Sigmoid colon (tissue), 7 donors: ENCODE results near the gene PLA2G10. TPM values are rescaled to one million over a fixed set of nuclear protein-coding genes. Genes with fewer than 3 reads are reported as not detected.

Experiments
- DNase-seq: peaks from one replicate; pipeline ENCODE4 v3.0.0-alpha.2; 2019
- H3K27ac ChIP-seq, 4 donors: fragments of 200-600 bp; sonication (generic); one replicate each; pipeline ENCODE4 v1.5.1; 2016 to 2019; ENCODE audit warnings: mild to moderate bottlenecking in 1 of 4
- H3K27me3 ChIP-seq, 3 donors: fragments of 200-600 bp; sonication (generic); one replicate each; pipeline ENCODE4 v1.5.1; 2019; ENCODE audit warnings: mild to moderate bottlenecking in 1 of 3
- H3K36me3 ChIP-seq, 4 donors: fragments of 200-600 bp; sonication (generic); one replicate each; pipeline ENCODE4 v1.5.1; 2016 to 2019
- H3K4me1 ChIP-seq, 4 donors: fragments of 200-600 bp; sonication (generic); one replicate each; pipeline ENCODE4 v1.5.1; 2017 to 2019
- H3K4me3 ChIP-seq, 4 donors: fragments of 200-600 bp; sonication (generic); one replicate each; pipeline ENCODE4 v1.5.1; 2017 to 2019; ENCODE audit warnings: mild to moderate bottlenecking in 2 of 4, moderate library complexity in 1 of 4
- H3K9me3 ChIP-seq, 4 donors: fragments of 200-600 bp in 3 of 4; sonication (generic) in 3 of 4; one replicate each; pipeline versions ENCODE4 v1.5.1 to v1.6.1; 2013 to 2019
- CTCF ChIP-seq, 4 experiments: fragments of 450-650 bp in 3 of 4; fragments of 200-600 bp in 1 of 4; IDR thresholded peaks; one replicate each; pipeline ENCODE4 v1.5.1; 2016 to 2019; ENCODE audit warnings: antibody characterized with exemption in 4 of 4, mild to moderate bottlenecking in 3 of 4, moderate library complexity in 2 of 4
- EP300 ChIP-seq, 4 donors: sonication (generic); formaldehyde crosslinking; IDR thresholded peaks; one replicate each; pipeline ENCODE4 v1.6.1; 2017; ENCODE audit warnings: antibody characterized with exemption in 4 of 4
- POLR2A ChIP-seq, 2 donors: fragments of 450-650 bp; IDR thresholded peaks; one replicate each; pipeline ENCODE4 v1.6.1; 2016; ENCODE audit warnings: antibody characterized with exemption in 2 of 2, mild to moderate bottlenecking in 2 of 2, moderate library complexity in 2 of 2
- POLR2AphosphoS5 ChIP-seq, 4 donors: sonication (generic); formaldehyde crosslinking; IDR thresholded peaks; one replicate each; pipeline ENCODE4 v1.6.1; 2017; ENCODE audit warnings: antibody characterized with exemption in 4 of 4
- WGBS, 2 donors: extraction: QIAGEN DNeasy Blood & Tissue Kit; methylation state at CpG; one replicate each; pipeline ENCODE4 v1.1.7; 2013; 5-methylcytosine and 5-hydroxymethylcytosine counted together
- intact Hi-C: fragments of 100-400 bp; cut with DNase I; formaldehyde crosslinking; loops from one replicate; pipeline ENCODE4 v1.15.1; 2023
- polyA plus RNA-seq, 3 donors: library from polyadenylated mRNA; stranded (reverse); fragments of 200-250 nt; gene quantifications; one replicate each; pipeline ENCODE4 v1.2.3, GENCODE V29; 2013
- total RNA-seq, 4 donors: library from RNA; depleted of rRNA; stranded (reverse); fragments of >200 nt; gene quantifications; one replicate each; pipeline ENCODE4 v1.1.0, GENCODE V29; 2016
- donor health status: healthy with polysubstance abuse.
- donor health status: Bipolar disorder and iron deficiency.
- donor health status: healthy.

The PLA2G10 gene
- total and polyA plus RNA-seq, 7 donors, result 22.7 to 29.4 (median 27.5) TPM; not detected in 4

- intact Hi-C loops, result no loop called here
- H3K4me3 ChIP-seq, result no peak overlapping the region
- 52 to 84% methylated on average over 16 of the region's 16 CpGs for WGBS, 2 donors
Measured at GRCh38 chr16:14667347-14668266, 26.5 kb downstream of the PLA2G10 start.

GRCh38 chr16:14658063-14658462 is 36.0 kb downstream of the PLA2G10 start:
- no peaks in the 10 kb centered on the region for H3K27me3 ChIP-seq
- H3K36me3 ChIP-seq, result peaks cover 24 to 94% (median 47%) of the 10 kb centered on the region in 4 donors
- DNase-seq, result no peak
- no peak overlapping the region for H3K4me3 ChIP-seq
- no peak for TF ChIP-seq POLR2A (IDR thresholded peaks at IDR 0.05)
- TF ChIP-seq EP300 (IDR thresholded peaks at IDR 0.05), result no peak
- no peak for TF ChIP-seq CTCF (IDR thresholded peaks at IDR 0.05)
- TF ChIP-seq POLR2AphosphoS5 (IDR thresholded peaks at IDR 0.05), result no peak
- WGBS, 2 donors, result 16 to 61% methylated on average over 2 of the region's 2 CpGs
- intact Hi-C loops, result no loop called here
- no peak overlapping the region for H3K27ac ChIP-seq
- no peaks in the 10 kb centered on the region for H3K9me3 ChIP-seq
- H3K4me1 ChIP-seq, result no peaks in the 10 kb centered on the region

More at GRCh38 chr16:14667347-14668266, 26.5 kb downstream of the PLA2G10 start:
- DNase-seq, result no peak
- Histone ChIP-seq H3K27me3 (no peaks in the 10 kb centered on the region), H3K4me1 (no peaks in the 10 kb centered on the region), H3K27ac (no peak overlapping the region), H3K9me3 (no peaks in the 10 kb centered on the region), H3K36me3 (peaks cover 22 to 68% (median 47%) of the 10 kb centered on the region in 4 donors)
- TF ChIP-seq POLR2A (IDR thresholded peaks at IDR 0.05), result no peak
- no peak for TF ChIP-seq POLR2AphosphoS5 (IDR thresholded peaks at IDR 0.05)
- TF ChIP-seq EP300 (IDR thresholded peaks at IDR 0.05), result no peak
- TF ChIP-seq CTCF (IDR thresholded peaks at IDR 0.05), result no peak

- Histone ChIP-seq H3K27ac (no peak overlapping the region), H3K36me3 (peaks cover 13 to 94% (median 47%) of the 10 kb centered on the region in 4 donors), H3K9me3 (no peaks in the 10 kb centered on the region), H3K4me1 (no peaks in the 10 kb centered on the region), H3K27me3 (no peaks in the 10 kb centered on the region), H3K4me3 (no peak overlapping the region)
- no peak for TF ChIP-seq POLR2A (IDR thresholded peaks at IDR 0.05)
- no peak for TF ChIP-seq CTCF (IDR thresholded peaks at IDR 0.05)
- no peak for TF ChIP-seq EP300 (IDR thresholded peaks at IDR 0.05)
- TF ChIP-seq POLR2AphosphoS5 (IDR thresholded peaks at IDR 0.05), result no peak
- intact Hi-C loops, result no loop called here
- DNase-seq, result no peak
- 96 to 98% methylated on average over 2 of the region's 2 CpGs for WGBS, 2 donors
Measured at GRCh38 chr16:14652726-14653125, 41.4 kb downstream of the PLA2G10 start.

- WGBS, 2 donors, result 78 to 83% methylated on average over 6 of the region's 6 CpGs
- intact Hi-C loops, result no loop called here
Measured at GRCh38 chr16:14650629-14651028, 43.5 kb downstream of the PLA2G10 start.

More at GRCh38 chr16:14650629-14651028, 43.5 kb downstream of the PLA2G10 start:
- no peak for TF ChIP-seq POLR2A (IDR thresholded peaks at IDR 0.05)
- no peak for TF ChIP-seq CTCF (IDR thresholded peaks at IDR 0.05)
- no peak for TF ChIP-seq POLR2AphosphoS5 (IDR thresholded peaks at IDR 0.05)
- TF ChIP-seq EP300 (IDR thresholded peaks at IDR 0.05), result no peak
- Histone ChIP-seq H3K4me3 (no peak overlapping the region), H3K27ac (no peak overlapping the region), H3K9me3 (no peaks in the 10 kb centered on the region), H3K27me3 (no peaks in the 10 kb centered on the region), H3K4me1 (no peaks in the 10 kb centered on the region), H3K36me3 (peaks cover 16 to 94% (median 48%) of the 10 kb centered on the region in 4 donors)
- DNase-seq, result no peak
